ENCODE measurements around the gene CHCHD5.

Gene CHCHD5

DNA sequence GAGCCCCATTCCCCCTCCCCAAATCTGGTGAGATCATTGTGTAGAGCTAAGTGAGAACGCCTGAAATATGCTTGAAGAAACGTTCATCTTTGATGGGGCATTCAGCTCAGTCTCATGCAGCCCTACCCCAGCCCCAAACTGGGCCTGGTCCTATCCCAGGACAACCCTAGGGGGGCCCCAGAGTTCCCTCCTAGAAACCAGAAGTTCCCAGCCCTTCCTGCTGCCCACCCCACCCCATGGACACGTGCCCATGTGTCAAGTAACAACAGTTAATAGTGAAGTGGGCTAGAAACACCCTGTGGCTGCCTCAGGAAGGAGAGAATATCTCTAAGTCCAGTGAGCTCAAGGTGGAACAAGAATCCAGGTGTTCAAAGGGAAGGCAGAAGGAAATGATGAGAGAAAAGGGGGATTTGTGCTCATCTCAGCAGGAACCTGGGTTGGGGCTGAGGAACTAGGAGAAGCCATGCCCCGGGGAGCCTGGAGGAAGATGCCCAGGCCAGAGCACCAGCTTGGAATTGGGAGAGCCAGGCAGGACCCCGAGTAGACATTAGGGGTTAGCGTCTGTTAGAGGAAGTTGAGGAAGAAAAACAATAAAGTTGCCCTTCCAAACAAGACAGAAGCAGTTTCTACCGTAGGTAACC, 41.2 kb downstream of the CHCHD5 start:
- no peak for DNase-seq (ENCODE audit: low spot score)

DNA sequence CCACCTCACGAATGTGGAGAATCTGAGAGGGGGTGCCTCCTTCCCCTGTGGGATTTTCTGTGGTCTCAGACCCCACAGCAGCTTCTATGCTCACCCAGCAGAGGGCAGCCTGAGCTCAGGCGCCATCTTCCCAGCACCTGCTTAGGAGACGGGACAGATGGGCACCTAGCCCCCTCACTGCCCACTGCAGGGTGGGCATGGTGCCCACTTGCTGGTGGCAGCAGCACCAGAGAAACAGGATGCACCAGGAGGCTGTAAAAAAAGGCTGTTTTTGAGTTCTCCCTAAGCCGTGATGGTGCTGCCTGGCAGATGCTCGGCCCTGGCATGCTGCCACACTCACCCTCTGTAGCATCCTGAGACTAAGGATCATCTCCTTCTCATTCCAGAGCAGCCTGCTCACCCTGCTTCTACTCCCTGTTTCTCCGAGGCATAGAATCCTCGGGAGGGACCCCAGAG, 42.2 kb downstream of the CHCHD5 start:
- DNase-seq (ENCODE audit: low spot score): peak; percentile 65

DNA sequence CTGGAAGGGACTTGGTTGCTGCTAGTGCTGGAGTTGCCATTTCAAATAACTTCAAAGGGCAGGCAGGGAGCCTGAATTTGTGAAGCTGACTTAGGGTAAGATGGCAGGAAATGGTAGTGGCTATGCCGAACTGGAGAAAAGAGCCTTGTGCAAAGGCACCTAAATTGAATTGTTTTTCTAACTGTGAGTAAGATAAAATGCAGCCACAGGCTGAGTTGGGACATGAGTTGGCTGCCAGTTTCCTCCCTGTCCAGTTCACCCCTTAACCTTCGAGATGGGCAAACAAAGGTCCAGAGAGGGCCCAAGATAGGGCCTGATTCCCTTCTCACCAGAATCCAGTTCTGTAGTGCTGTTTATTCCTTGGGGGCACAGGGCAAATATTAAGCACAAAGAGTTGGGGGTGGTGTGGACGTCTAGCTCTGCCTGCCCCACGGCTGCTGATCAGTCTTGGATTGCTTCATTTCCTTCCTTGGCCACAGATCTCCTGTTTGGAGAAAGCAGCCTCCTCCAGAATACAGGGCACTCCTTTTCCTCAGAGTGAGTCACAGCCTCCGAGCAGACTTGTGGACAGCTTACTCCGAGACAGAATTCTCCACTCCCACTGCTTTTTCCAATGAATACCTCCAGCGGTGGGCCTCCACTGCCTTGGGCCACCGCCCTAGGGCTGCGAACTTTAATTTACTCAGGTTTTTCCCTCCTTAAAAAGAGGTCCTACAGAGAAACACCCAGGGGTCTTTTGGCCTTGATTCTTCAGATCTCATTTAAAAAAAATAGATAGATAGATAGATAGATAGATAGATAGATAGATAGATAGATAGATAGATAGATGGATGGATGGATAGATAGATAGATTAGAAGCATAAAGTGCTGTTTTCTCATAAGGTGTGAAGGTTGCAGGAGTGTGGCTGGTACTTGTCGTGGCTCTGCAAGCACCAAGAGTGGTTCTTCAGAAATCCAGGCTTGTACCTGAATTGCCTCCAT, 42.9 kb downstream of the CHCHD5 start:
- peak; percentile 37 for DNase-seq (ENCODE audit: low spot score)

DNA sequence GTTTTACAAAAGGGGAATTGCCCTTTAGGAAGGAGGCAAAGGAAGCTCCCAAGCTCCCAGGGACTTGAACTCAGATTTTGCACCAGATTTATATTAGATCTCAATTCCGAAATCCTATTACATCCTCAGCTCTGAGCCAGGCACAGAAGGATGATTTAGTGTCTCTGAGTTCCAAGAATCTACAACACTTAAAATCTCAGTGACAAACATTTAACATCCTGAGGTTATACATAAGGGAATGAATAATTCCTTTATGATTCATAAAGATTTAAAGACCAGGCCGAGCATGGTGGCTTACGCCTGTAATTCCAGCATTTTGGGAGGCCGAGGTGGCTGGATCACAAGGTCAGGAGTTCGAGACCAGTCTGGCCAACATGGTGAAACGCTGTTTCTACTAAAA, 44.8 kb downstream of the CHCHD5 start:
- DNase-seq (ENCODE audit: low spot score): no peak

DNA sequence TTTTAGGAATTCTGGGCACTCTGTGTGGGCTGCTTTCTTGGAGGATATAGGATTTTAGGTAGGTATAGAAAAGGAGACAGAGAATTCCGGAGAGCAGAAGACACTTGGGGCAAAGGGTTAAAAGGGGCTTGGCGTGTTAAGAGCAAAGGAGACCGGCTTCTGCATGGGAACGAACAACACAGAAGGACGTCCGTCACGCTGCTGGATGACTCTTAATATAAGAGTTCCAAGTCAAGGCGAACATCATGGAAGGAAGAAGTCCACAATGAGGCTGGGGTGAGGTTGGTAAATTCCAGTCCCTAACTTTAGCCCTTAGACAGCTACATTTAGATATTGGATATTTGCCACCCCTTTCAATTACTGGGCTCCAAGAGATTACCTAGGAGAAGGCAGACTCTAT, 45.4 kb downstream of the CHCHD5 start:
- DNase-seq (ENCODE audit: low spot score): no peak

DNA sequence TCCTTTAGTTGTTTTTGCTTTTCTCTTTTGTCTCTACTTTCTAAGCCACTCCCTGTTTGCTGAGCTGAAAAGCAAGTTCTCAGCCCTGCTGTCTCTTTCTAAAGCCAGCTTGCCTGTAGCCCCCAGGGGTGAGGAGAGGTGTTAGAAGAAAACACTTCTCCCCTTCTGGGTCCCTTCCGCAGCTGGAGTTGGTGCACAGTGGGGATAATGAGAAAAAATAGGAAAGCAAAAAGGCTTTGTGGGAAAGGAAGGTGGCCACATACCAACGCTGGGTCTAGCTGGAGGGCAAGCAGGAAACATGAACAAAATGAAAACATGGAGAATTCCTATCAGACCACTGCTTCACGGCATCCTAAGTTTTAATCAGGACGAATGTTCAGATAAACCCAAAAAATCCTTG, 45.9 kb downstream of the CHCHD5 start:
- no peak for DNase-seq (ENCODE audit: low spot score)

DNA sequence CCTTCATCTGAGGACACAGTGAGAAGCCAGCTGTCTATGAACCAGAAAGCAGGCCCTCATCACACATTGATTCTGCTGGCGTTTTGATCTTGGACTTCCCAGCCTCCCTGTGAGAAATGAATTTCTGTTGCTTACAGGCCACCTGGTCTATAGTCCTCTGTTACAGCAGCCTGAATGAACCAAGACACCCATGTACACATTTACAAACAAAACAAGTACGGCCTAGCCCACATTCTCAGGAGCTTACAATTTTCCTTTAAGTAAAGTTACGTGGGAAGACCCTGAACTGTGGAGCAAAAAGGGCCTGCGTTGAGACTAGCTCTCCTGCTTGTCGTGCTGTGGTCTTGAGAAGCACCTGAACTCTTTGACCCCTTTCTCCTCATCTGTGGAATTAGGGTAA, 49.3 kb downstream of the CHCHD5 start:
- no peak for DNase-seq (ENCODE audit: low spot score)

DNA sequence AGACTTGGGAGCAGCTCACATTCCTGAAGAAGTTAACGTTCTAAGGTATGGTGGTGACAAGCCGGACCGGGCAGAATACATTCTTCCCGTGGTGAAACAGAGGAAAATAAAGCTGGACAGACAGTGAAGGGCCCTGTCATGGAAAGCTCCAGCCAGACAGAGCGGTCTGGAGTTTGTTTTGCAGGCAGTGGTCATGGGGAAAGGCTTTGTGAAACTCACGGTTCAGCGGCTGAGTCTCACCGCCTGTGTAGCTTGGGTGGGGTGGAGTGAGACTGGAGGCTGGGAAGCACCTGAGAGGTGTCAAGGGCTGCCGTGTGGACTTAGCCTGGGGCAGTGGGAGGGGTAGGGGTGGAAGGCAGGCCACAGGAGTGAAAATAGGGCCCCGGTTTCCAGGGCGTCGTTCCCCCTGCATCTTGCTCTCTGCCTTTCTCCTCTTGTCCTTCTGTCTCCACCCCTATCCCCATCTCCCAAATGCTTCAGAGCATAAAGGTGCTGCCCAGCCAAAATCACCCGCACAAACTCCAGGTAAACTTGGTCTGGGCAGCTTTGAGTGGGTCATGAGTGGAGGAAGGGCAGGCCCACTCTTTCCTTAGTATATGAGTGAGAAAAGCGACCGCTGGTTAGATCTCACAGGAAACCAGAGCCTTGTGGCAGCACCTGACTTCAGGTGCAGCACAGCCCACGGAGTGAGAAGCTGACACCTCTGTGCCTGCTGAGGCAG, 49.9 kb downstream of the CHCHD5 start:
- peak; percentile 48 for DNase-seq (ENCODE audit: low spot score)

DNA sequence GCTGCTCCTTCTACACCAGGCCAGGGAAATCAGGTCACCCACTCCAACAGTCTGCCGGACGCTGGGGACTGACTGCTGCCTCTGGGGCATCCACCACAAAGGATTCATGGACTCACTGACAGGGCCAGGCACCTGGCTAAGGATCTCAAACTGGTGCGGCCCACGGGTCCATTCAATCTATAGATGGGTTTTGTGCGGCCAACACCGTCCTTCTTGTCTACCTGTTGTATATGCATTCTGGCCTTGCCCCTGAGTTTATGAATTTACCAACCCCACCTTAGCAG, 50.4 kb downstream of the CHCHD5 start:
- DNase-seq (ENCODE audit: low spot score): no peak

DNA sequence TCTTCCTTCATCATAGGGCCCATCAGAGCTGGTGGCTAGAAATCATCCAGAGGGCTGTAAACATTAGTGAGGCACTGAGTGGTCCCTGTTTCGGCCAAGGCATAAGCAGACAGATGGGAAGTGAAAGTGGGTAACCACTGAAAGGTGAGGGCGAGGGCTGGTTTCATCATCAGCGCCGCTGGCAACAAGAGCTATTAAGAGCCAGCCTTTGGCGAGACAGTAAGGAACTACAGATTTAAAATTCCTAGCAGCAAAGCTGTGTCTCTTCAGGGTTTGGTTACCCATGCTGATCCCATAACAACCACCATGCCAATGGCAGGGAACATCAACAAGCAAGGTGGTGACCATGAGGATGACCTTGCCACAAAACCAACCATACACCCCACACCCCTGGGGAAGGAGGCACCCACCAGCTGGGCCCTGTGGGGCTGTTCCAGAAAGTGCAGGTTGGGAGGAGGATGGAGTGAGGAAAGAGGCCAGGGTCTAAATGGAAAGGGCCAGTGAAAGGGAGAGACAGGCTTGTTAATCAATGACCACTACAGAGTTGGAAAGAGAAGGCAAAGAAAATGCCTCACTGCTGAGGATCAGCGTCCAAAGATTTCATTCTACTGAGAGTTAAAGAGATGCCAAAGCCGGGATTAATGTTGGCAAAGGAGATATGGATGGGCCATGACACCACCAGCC, 52.3 kb downstream of the CHCHD5 start:
- no peak for DNase-seq (ENCODE audit: low spot score)

DNA sequence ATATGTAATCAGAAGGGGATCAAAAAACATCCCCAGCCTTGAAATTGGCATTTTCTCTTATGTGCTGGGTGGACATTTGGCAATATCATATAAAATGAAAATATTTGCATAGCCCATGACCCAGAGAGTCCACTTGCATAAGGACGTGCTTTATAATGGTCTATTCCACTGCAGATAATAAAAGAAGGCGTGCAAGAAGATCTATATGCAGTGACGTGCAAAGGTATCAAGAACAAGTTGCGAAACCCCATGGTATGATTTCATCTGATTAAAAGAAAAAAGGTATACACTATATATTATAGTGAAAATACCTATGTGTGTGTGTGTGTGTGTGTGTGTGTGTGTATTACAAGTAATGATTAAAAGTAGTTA, 52.9 kb downstream of the CHCHD5 start:
- DNase-seq (ENCODE audit: low spot score): no peak
